ENCODE measurements around the gene SLC25A22. TPM values are rescaled to one million over a fixed set of nuclear protein-coding genes. Genes with fewer than 3 reads are reported as not detected.

Gene SLC25A22
- polyA plus RNA-seq, 2 of the 4 experiments (the other 2 are of a cell fraction), result 13.5 to 18.7 TPM

DNA sequence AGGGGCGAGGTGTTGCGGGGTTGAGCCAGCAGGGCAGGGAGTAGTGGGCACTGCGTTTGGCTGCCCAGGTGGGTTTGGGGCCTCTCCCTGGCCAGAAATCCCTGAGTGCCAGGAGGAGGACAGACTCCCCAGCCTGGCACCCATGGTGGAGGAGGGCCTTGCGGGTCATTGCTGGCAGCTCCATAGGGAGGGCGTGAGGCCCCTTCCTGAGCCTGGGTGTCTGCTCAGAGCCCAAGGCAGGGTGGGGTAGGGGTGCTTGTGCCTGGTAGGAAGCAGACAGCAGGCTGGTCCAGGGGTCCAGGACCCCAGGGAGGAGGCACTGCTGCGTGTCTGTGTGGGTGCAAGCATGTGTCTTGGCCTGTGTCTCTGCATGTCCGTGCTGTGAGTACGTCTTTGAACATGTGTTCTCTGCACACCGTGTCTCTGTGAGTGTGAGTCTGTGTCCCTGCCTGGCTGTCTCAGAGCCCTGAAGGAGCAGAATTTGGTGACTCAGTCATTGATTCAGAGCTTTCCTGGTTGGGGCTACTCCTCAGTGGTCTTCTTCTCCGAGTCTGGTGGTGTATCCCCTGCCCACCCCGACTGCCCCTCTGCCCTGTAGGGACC, 48.5 kb upstream of the SLC25A22 start:
- Histone ChIP-seq H3K27ac (peak overlapping the region; percentile 99), H3K4me3 (no peak overlapping the region), H3K4me2 (peak overlapping the region; percentile 92), H3K4me1 (peaks cover 59% of the 10 kb centered on the region), H3K9me3 (no peaks in the 10 kb centered on the region)
- WGBS (ENCODE audit: missing lambda C conversion rate), result 54% methylated on average over 8 of the region's 11 CpGs
- DNase-seq (ENCODE audit: low read depth in 1 of 2, low spot score in 1 of 2) (no peak), ATAC-seq (no peak), FAIRE-seq (no peak)
- ChIA-PET POLR2A (interaction anchor here (1.0 to 1.7 kb wide), 2 partner anchors 14 to 27 kb away, joined by 3 read pairs; partner anchors contain the start of genes CD151 and PNPLA2), CTCF (interaction anchor here (0.6 to 5.4 kb wide), 10 partner anchors 10 to 204 kb away, joined by 3 to 40 read pairs (median 6); no protein-coding TSS in a partner anchor)
- TF ChIP-seq, protein P1, sequence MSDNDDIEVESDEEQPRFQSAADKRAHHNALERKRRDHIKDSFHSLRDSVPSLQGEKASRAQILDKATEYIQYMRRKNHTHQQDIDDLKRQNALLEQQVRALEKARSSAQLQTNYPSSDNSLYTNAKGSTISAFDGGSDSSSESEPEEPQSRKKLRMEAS (IDR thresholded peaks at IDR 0.05), result peak; percentile 25; the same call in 1 of the 2 replicates
- TF ChIP-seq, protein P2, sequence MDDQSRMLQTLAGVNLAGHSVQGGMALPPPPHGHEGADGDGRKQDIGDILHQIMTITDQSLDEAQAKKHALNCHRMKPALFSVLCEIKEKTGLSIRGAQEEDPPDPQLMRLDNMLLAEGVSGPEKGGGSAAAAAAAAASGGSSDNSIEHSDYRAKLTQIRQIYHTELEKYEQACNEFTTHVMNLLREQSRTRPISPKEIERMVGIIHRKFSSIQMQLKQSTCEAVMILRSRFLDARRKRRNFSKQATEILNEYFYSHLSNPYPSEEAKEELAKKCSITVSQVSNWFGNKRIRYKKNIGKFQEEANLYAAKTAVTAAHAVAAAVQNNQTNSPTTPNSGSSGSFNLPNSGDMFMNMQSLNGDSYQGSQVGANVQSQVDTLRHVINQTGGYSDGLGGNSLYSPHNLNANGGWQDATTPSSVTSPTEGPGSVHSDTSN (IDR thresholded peaks at IDR 0.05), result 0 out of 2 replicates have a peak, but pooled peaks have one; percentile 30
- TF ChIP-seq CBX8 (IDR thresholded peaks at IDR 0.05), result no peak

DNA sequence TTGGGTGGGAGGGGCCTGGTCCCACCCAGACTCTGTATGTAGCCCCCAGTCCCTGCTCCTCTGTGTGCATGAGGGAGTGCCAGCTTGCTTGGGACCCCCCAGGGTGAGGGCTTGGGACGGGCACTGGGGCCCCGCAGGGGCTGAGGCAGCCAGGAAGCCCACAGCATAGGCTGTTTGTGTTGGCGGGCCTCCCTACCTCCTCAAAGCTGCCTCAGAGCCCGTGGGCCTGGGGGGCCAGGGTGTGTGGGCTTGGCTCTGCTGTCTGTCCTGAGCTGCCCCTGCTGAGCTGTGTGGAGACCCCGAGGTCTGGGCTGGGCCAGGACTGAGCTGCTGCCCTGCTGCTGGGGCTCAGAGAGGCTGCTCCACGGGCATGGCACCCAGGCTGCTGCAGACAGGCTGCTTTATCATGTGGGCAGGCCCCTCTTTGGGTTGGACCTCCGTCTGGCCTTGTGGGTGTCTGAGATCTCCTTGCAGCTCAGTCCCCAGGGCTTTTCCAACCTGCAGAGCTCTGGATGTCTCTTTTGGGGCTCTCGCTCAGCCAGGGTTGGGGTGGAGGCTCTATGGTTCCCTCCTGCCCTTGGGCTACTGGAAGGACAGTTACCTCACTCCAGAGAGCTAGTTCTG, 47.9 kb upstream of the SLC25A22 start:
- TF ChIP-seq KDM5A (IDR thresholded peaks at IDR 0.05), result no peak
- no peak for TF ChIP-seq GATA3 (IDR thresholded peaks at IDR 0.05; ENCODE audit: borderline replicate concordance)
- TF ChIP-seq, protein P3, sequence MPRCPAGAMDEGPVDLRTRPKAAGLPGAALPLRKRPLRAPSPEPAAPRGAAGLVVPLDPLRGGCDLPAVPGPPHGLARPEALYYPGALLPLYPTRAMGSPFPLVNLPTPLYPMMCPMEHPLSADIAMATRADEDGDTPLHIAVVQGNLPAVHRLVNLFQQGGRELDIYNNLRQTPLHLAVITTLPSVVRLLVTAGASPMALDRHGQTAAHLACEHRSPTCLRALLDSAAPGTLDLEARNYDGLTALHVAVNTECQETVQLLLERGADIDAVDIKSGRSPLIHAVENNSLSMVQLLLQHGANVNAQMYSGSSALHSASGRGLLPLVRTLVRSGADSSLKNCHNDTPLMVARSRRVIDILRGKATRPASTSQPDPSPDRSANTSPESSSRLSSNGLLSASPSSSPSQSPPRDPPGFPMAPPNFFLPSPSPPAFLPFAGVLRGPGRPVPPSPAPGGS (IDR thresholded peaks at IDR 0.05), result no peak
- no peak for TF ChIP-seq CHD4 (IDR thresholded peaks at IDR 0.05; ENCODE audit: borderline replicate concordance)
- TF ChIP-seq HOXB5 (CRISPR knock-in tag; IDR thresholded peaks at IDR 0.05), result no peak
- TF ChIP-seq RFX5 (IDR thresholded peaks at IDR 0.05), result no peak
- TF ChIP-seq, protein P4, sequence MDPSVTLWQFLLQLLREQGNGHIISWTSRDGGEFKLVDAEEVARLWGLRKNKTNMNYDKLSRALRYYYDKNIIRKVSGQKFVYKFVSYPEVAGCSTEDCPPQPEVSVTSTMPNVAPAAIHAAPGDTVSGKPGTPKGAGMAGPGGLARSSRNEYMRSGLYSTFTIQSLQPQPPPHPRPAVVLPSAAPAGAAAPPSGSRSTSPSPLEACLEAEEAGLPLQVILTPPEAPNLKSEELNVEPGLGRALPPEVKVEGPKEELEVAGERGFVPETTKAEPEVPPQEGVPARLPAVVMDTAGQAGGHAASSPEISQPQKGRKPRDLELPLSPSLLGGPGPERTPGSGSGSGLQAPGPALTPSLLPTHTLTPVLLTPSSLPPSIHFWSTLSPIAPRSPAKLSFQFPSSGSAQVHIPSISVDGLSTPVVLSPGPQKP (IDR thresholded peaks at IDR 0.05; ENCODE audit: low read depth, low read length), result no peak
- no peak for TF ChIP-seq CEBPB (IDR thresholded peaks at IDR 0.05)
- TF ChIP-seq CBX8 (IDR thresholded peaks at IDR 0.05), result no peak
- no peak for TF ChIP-seq TP53 (CRISPR knock-in tag; IDR thresholded peaks at IDR 0.05)
- no peak for TF ChIP-seq NR3C1 (IDR thresholded peaks at IDR 0.05)
- TF ChIP-seq JUN (IDR thresholded peaks at IDR 0.05), result no peak
- no peak for TF ChIP-seq HOXB13 (CRISPR knock-in tag; IDR thresholded peaks at IDR 0.05; ENCODE audit: low read depth)
- POLR2A ChIA-PET, result interaction anchor here (1.0 kb wide), 1 partner anchor 27 kb away, joined by 3 read pairs; the partner anchor contains the start of gene PNPLA2
- Histone ChIP-seq H3K9me3 (no peaks in the 10 kb centered on the region), H3K4me3 (peak overlapping the region; percentile 100), H3K4me2 (peak overlapping the region; percentile 92), H3K27ac (peak overlapping the region; percentile 99), H3K4me1 (peaks cover 54% of the 10 kb centered on the region)
- FAIRE-seq (no peak), DNase-seq (ENCODE audit: low read depth in 1 of 2, low spot score in 1 of 2) (no peak), ATAC-seq (no peak)
- 22% methylated on average over 7 of the region's 8 CpGs for WGBS (ENCODE audit: missing lambda C conversion rate)
- CTCF ChIA-PET, result interaction anchor here (0.6 to 5.4 kb wide), 5 partner anchors 10 to 205 kb away, joined by 3 to 40 read pairs (median 3); no protein-coding TSS in a partner anchor

DNA sequence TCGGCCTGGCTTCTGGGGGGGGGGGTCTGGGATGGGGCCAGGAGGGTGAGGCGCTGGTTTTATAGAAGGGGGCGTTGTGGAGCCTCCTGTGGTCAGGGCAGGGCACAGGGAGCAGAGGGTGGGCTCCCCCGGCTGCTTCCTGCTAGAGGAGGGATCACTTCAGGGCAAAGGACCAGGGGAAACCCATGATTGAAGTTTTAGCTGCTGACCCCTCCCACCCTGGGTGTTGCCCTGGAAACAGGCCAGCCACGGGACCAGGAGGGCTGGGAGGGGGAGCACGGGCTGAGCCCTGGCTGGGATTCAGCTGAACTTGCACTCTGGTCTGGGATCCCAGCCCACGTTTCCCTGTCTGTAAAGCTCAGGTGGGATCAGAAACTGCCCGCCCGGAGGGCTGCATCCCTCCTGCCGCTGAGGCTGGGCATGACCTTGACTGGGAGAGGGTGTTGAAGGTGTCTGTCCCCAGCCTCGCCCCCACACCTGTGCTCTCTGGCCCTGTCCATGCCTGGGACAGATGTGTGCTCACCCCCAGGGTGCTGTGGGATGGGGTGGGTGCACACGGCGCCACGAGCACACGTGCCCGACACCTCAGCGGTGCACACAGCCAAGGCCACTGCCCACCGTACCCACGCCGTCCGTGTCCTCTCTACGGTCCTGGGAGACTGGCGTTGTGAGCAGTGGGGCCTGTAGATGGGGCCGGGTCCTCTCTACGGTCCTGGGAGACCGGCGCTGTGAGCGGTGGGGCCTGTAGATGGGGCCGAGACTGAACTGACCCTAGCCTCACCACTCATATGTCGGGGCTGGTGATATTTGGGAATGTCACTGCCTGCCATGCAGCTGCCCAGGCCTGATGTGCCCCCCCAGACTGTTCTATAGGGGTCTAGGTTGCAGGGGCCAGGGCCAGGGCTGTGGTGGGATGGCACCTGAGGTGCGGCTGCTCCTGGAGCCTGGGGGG, 46.9 kb upstream of the SLC25A22 start:
- ATAC-seq, result peak; percentile 2 to 55
- no peak for TF ChIP-seq ZC3H11A (IDR thresholded peaks at IDR 0.05)
- no peak; the same call in 1 of the 2 replicates for TF ChIP-seq FOSB (CRISPR knock-in tag; IDR thresholded peaks at IDR 0.05)
- TF ChIP-seq, protein P1 (IDR thresholded peaks at IDR 0.05), result peak; percentile 38; the same call in 1 of the 2 replicates
- TF ChIP-seq HOXB13 (CRISPR knock-in tag; IDR thresholded peaks at IDR 0.05; ENCODE audit: low read depth), result 0 out of 2 replicates have a peak, but pooled peaks have one; percentile 37
- no peak; a peak in 1 of 5 replicates for TF ChIP-seq JUN (IDR thresholded peaks at IDR 0.05)
- TF ChIP-seq, protein P5, sequence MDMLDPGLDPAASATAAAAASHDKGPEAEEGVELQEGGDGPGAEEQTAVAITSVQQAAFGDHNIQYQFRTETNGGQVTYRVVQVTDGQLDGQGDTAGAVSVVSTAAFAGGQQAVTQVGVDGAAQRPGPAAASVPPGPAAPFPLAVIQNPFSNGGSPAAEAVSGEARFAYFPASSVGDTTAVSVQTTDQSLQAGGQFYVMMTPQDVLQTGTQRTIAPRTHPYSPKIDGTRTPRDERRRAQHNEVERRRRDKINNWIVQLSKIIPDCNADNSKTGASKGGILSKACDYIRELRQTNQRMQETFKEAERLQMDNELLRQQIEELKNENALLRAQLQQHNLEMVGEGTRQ (IDR thresholded peaks at IDR 0.05), result no peak; the same call in 1 of the 2 replicates
- TF ChIP-seq, protein P2 (IDR thresholded peaks at IDR 0.05), result peak; percentile 12
- TF ChIP-seq, protein P3 (IDR thresholded peaks at IDR 0.05), result no peak
- TF ChIP-seq MYC (IDR thresholded peaks at IDR 0.05; ENCODE audit: borderline replicate concordance, low read length), result 0 out of 2 replicates have a peak, but pooled peaks have one; percentile 30
- peak; percentile 76 for TF ChIP-seq MAFK (IDR thresholded peaks at IDR 0.05; ENCODE audit: partially characterized antibody)

More for the DNA sequence above, 46.9 kb upstream of the SLC25A22 start:
- FAIRE-seq, result no peak
- H3K4me3 ChIP-seq, result peak overlapping the region; percentile 100
- CTCF ChIA-PET, result interaction anchor here (0.7 to 5.4 kb wide), 4 partner anchors 11 to 206 kb away, joined by 3 to 40 read pairs (median 20); no protein-coding TSS in a partner anchor
- H3K27ac ChIP-seq, result peak overlapping the region; percentile 99
- DNase-seq (ENCODE audit: low read depth in 1 of 2, low spot score in 1 of 2), result peak; percentile 83 to 92
- peaks cover 55% of the 10 kb centered on the region for H3K4me1 ChIP-seq
- H3K4me2 ChIP-seq, result peak overlapping the region; percentile 92
- 17% methylated on average over 9 of the region's 31 CpGs for WGBS (ENCODE audit: missing lambda C conversion rate)
- no peaks in the 10 kb centered on the region for H3K9me3 ChIP-seq
- POLR2A ChIA-PET, result interaction anchor here (0.6 to 3.9 kb wide), 5 partner anchors 12 to 50 kb away, joined by 3 to 47 read pairs (median 6); partner anchors contain the start of genes CD151 and PNPLA2

All from A549 (cell line).